Activated naive CD8-positive, alpha-beta T cell treated with anti-CD3 and anti-CD28 coated beads for 36 hours (primary cell): ENCODE data around the gene FABP2. TPM values are rescaled to one million over a fixed set of nuclear protein-coding genes. Genes with fewer than 3 reads are reported as not detected.

Source experiments
- total RNA-seq, 2 experiments: library from RNA; stranded (reverse); gene quantifications; one replicate each; pipeline ENCODE4 v1.2.3, GENCODE V29; 2021

FABP2 gene
- total RNA-seq, 2 experiments from 2014 or later, result not detected

Other genes starting within 250 kb of the FABP2 start
- not detected for gene MYOZ2, start 186.3 kb downstream of the FABP2 start, total RNA-seq
- 10 to 100 TPM; 12.6 to 13.0 TPM for gene USP53, start 109.4 kb downstream of the FABP2 start, total RNA-seq